HEK293 (cell line): Measurements from ENCODE around the gene ALDH2.

Experiments
- ATF2 ChIP-seq: fragments of 450-650 bp; formaldehyde crosslinking; IDR thresholded peaks from 2 replicates; pipeline ENCODE4 v1.5.1; 2016; ENCODE audit warnings: missing biosample characterization, missing genetic modification characterization, low read depth
- ZNF23 ChIP-seq: fragments of 450-650 bp; formaldehyde crosslinking; IDR thresholded peaks from 2 replicates; pipeline ENCODE4 v1.5.1; 2016; ENCODE audit warnings: missing biosample characterization, missing genetic modification characterization, borderline replicate concordance
- ZNF274 ChIP-seq, 2 experiments: fragments of 200-500 bp in 1 of 2; fragments of 450-650 bp in 1 of 2; sonication (Bioruptor generic) in 1 of 2; formaldehyde crosslinking in 1 of 2; IDR thresholded peaks; 2 replicates each; pipeline versions ENCODE4 v1.5.1 to v1.6.1; 2014 to 2016; ENCODE audit warnings: borderline replicate concordance in 1 of 2, inconsistent platforms in 1 of 2, low read length in 1 of 2, missing biosample characterization in 1 of 2, missing genetic modification characterization in 1 of 2

GRCh38 chr12:111792155-111792855 is 25.6 kb downstream of the ALDH2 start:
- no peak for TF ChIP-seq ZNF23
- TF ChIP-seq ZNF274 (IDR thresholded peaks at IDR 0.05; ENCODE audit: low read length): no peak
- no peak for TF ChIP-seq ZNF274 (tag by site-specific recombination; IDR thresholded peaks at IDR 0.05; ENCODE audit: borderline replicate concordance)
- no peak for TF ChIP-seq ATF2 (tag by site-specific recombination)
